HG02938 (cell line): ENCODE results near the gene TMEM272.

Experiments
- ATAC-seq: cut with Tn5 transposase; IDR thresholded peaks from one replicate; pipeline ENCODE4 v1.9.1; 2021; ENCODE audit warnings: mild to moderate bottlenecking, moderate library complexity; ENCODE audit not compliant: unreplicated experiment

Gene TMEM272

GRCh38 chr13:51844862-51845573 is at the start of gene TMEM272:
TSS of gene TMEM272 (minus strand) at chr13:51845177. CDS start at chr13:51838530, 6,647 bp downstream.
- no peak for ATAC-seq

GRCh38 chr13:51894239-51894638 is 49.3 kb upstream of the TMEM272 start:
- no peak for ATAC-seq

GRCh38 chr13:51892657-51893056 is 47.7 kb upstream of the TMEM272 start:
- no peak for ATAC-seq

GRCh38 chr13:51887468-51887867 is 42.5 kb upstream of the TMEM272 start:
- no peak for ATAC-seq

GRCh38 chr13:51885651-51886050 is 40.7 kb upstream of the TMEM272 start:
- no peak for ATAC-seq

- ATAC-seq, result no peak
Measured at GRCh38 chr13:51883226-51883600, 38.2 kb upstream of the TMEM272 start.

GRCh38 chr13:51882570-51883225 is 37.7 kb upstream of the TMEM272 start:
- no peak for ATAC-seq

GRCh38 chr13:51881296-51881695 is 36.3 kb upstream of the TMEM272 start:
- ATAC-seq, result no peak

- ATAC-seq, result no peak
Measured at GRCh38 chr13:51879133-51879532, 34.2 kb upstream of the TMEM272 start.

GRCh38 chr13:51874651-51875050 is 29.7 kb upstream of the TMEM272 start:
- ATAC-seq, result no peak

GRCh38 chr13:51873837-51874236 is 28.9 kb upstream of the TMEM272 start:
- ATAC-seq, result no peak

GRCh38 chr13:51873117-51873798 is 28.3 kb upstream of the TMEM272 start:
- ATAC-seq, result no peak

- ATAC-seq, result no peak
Measured at GRCh38 chr13:51870616-51871015, 25.6 kb upstream of the TMEM272 start.

- no peak for ATAC-seq
Measured at GRCh38 chr13:51869916-51870315, 24.9 kb upstream of the TMEM272 start.

- ATAC-seq, result no peak
Measured at GRCh38 chr13:51867062-51867461, 22.1 kb upstream of the TMEM272 start.

- ATAC-seq, result no peak
Measured at GRCh38 chr13:51865838-51866237, 20.9 kb upstream of the TMEM272 start.

- ATAC-seq, result no peak
Measured at GRCh38 chr13:51862957-51863356, 18.0 kb upstream of the TMEM272 start.

- no peak for ATAC-seq
Measured at GRCh38 chr13:51861723-51862300, 16.8 kb upstream of the TMEM272 start, which contains the start of gene CCDC70. TSS of gene CCDC70 (plus strand) at chr13:51861969. CDS start at chr13:51865412, 3,443 bp downstream.

- ATAC-seq, result no peak
Measured at GRCh38 chr13:51858433-51859247, 13.7 kb upstream of the TMEM272 start.

- no peak for ATAC-seq
Measured at GRCh38 chr13:51856998-51857397, 12.0 kb upstream of the TMEM272 start.
